ENCODE results near the gene FBXO45.

DNA sequence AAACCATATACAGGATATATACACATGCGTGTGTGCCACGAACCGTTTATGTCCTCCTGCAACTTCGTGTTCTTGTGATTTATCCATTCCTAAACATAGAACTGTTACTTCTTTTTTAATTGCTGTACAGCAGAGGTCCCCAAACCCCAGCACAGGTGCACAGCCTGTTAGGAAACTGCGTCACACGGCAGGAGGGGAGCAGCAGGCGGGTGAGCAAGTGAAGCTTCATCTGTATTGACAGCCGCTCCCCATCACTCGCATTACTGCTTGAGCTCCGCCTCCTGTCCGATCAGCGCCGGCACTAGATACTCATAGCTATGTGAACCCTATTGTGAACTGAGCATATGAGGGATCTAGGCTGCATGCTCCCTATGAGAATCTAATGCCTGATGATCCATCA is 36.1 kb downstream of the FBXO45 start:
- TF ChIP-seq CTCF (IDR thresholded peaks at IDR 0.05; ENCODE audit: low read depth, low read length, missing input control) = no peak
- TF ChIP-seq, protein P1, sequence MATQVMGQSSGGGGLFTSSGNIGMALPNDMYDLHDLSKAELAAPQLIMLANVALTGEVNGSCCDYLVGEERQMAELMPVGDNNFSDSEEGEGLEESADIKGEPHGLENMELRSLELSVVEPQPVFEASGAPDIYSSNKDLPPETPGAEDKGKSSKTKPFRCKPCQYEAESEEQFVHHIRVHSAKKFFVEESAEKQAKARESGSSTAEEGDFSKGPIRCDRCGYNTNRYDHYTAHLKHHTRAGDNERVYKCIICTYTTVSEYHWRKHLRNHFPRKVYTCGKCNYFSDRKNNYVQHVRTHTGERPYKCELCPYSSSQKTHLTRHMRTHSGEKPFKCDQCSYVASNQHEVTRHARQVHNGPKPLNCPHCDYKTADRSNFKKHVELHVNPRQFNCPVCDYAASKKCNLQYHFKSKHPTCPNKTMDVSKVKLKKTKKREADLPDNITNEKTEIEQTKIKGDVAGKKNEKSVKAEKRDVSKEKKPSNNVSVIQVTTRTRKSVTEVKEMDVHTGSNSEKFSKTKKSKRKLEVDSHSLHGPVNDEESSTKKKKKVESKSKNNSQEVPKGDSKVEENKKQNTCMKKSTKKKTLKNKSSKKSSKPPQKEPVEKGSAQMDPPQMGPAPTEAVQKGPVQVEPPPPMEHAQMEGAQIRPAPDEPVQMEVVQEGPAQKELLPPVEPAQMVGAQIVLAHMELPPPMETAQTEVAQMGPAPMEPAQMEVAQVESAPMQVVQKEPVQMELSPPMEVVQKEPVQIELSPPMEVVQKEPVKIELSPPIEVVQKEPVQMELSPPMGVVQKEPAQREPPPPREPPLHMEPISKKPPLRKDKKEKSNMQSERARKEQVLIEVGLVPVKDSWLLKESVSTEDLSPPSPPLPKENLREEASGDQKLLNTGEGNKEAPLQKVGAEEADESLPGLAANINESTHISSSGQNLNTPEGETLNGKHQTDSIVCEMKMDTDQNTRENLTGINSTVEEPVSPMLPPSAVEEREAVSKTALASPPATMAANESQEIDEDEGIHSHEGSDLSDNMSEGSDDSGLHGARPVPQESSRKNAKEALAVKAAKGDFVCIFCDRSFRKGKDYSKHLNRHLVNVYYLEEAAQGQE (IDR thresholded peaks at IDR 0.05) = no peak

All from liver (tissue), 2 donors.